IPS DF 6.9 (cell line): ENCODE results near the gene GAB1.
A peak's percentile ranks its signal among the peaks of the same experiment; 100 is the strongest.

Experiments used
- DNase-seq: peaks from one replicate; pipeline ENCODE4 v3.0.0-alpha.2; 2013; ENCODE audit warnings: low read depth, low spot score
- H3K27ac ChIP-seq: one replicate; pipeline ENCODE4 v1.5.1; 2013; ENCODE audit warnings: low read length, control low read depth
- H3K27me3 ChIP-seq: 2 replicates; pipeline ENCODE4 v1.6.1; 2013; ENCODE audit warnings: mild to moderate bottlenecking, low read length; ENCODE audit not compliant: control insufficient read depth, insufficient read depth
- H3K36me3 ChIP-seq: 2 replicates; pipeline ENCODE4 v1.6.1; 2013; ENCODE audit warnings: low read length; ENCODE audit not compliant: control insufficient read depth, insufficient read depth
- H3K4me1 ChIP-seq: 2 replicates; pipeline ENCODE4 v1.6.1; 2013; ENCODE audit warnings: low read length; ENCODE audit not compliant: control insufficient read depth, insufficient read depth
- H3K4me3 ChIP-seq: 2 replicates; pipeline ENCODE4 v1.5.1; 2013; ENCODE audit warnings: mild to moderate bottlenecking, low read length
- H3K9me3 ChIP-seq: 2 replicates; pipeline ENCODE4 v1.6.1; 2013; ENCODE audit warnings: low read length, inconsistent platforms; ENCODE audit not compliant: control insufficient read depth, insufficient read depth
- WGBS: extraction: QIAGEN DNeasy Blood & Tissue Kit; methylation state at CpG from one replicate; pipeline ENCODE4 v1.1.7; 2013; ENCODE audit warnings: mixed read lengths, missing lambda C conversion rate; ENCODE audit not compliant: insufficient read length, insufficient coverage; 5-methylcytosine and 5-hydroxymethylcytosine counted together

The GAB1 gene

GRCh38 chr4:143302536-143302935 lies 34.1 kb upstream of the GAB1 start:
- H3K36me3 ChIP-seq: no peaks in the 10 kb centered on the region
- no peak for DNase-seq
- H3K4me3 ChIP-seq: no peak overlapping the region
- H3K4me1 ChIP-seq: no peaks in the 10 kb centered on the region; the same call in 1 of the 2 replicates
- no peak overlapping the region for H3K27ac ChIP-seq
- H3K9me3 ChIP-seq: no peaks in the 10 kb centered on the region
- no CpG with 5 or more reads among the region's 1 CpG for WGBS
- H3K27me3 ChIP-seq: no peaks in the 10 kb centered on the region

GRCh38 chr4:143306788-143307187 lies 29.9 kb upstream of the GAB1 start:
- DNase-seq: no peak
- Histone ChIP-seq H3K4me3 (no peak overlapping the region), H3K27ac (no peak overlapping the region), H3K27me3 (no peaks in the 10 kb centered on the region), H3K36me3 (no peaks in the 10 kb centered on the region), H3K9me3 (no peaks in the 10 kb centered on the region), H3K4me1 (no peaks in the 10 kb centered on the region; the same call in 1 of the 2 replicates)
- WGBS: no CpG with 5 or more reads among the region's 3 CpGs

- H3K4me1 ChIP-seq: no peaks in the 10 kb centered on the region; the same call in 1 of the 2 replicates
- H3K27ac ChIP-seq: no peak overlapping the region
- no peak for DNase-seq
- no peak overlapping the region for H3K4me3 ChIP-seq
- no peaks in the 10 kb centered on the region for H3K9me3 ChIP-seq
- no CpG with 5 or more reads among the region's 1 CpG for WGBS
- H3K36me3 ChIP-seq: no peaks in the 10 kb centered on the region
- H3K27me3 ChIP-seq: no peaks in the 10 kb centered on the region
These were observed 29.1 kb upstream of the GAB1 start for GRCh38 chr4:143307531-143307930.

GRCh38 chr4:143308377-143308776 lies 28.3 kb upstream of the GAB1 start:
- Histone ChIP-seq H3K27ac (no peak overlapping the region), H3K9me3 (no peaks in the 10 kb centered on the region), H3K4me3 (no peak overlapping the region), H3K36me3 (no peaks in the 10 kb centered on the region), H3K4me1 (no peaks in the 10 kb centered on the region), H3K27me3 (no peaks in the 10 kb centered on the region)
- DNase-seq: no peak

- WGBS: no CpG with 5 or more reads among the region's 3 CpGs
- Histone ChIP-seq H3K4me3 (no peak overlapping the region), H3K27me3 (no peaks in the 10 kb centered on the region), H3K9me3 (no peaks in the 10 kb centered on the region), H3K27ac (no peak overlapping the region), H3K36me3 (no peaks in the 10 kb centered on the region), H3K4me1 (no peaks in the 10 kb centered on the region)
- DNase-seq: no peak
These were observed 24.8 kb upstream of the GAB1 start for GRCh38 chr4:143311924-143312323.

GRCh38 chr4:143313521-143313920 lies 23.2 kb upstream of the GAB1 start:
- no CpG with 5 or more reads among the region's 1 CpG for WGBS
- no peak overlapping the region for H3K4me3 ChIP-seq
- DNase-seq: no peak

GRCh38 chr4:143313996-143314395 lies 22.7 kb upstream of the GAB1 start:
- Histone ChIP-seq H3K4me3 (no peak overlapping the region), H3K4me1 (no peaks in the 10 kb centered on the region), H3K27ac (no peak overlapping the region), H3K27me3 (no peaks in the 10 kb centered on the region), H3K36me3 (no peaks in the 10 kb centered on the region), H3K9me3 (no peaks in the 10 kb centered on the region)
- no peak for DNase-seq

More at GRCh38 chr4:143313521-143313920, 23.2 kb upstream of the GAB1 start:
- Histone ChIP-seq H3K27me3 (no peaks in the 10 kb centered on the region), H3K9me3 (no peaks in the 10 kb centered on the region), H3K27ac (no peak overlapping the region), H3K36me3 (no peaks in the 10 kb centered on the region), H3K4me1 (no peaks in the 10 kb centered on the region)

- Histone ChIP-seq H3K4me1 (no peaks in the 10 kb centered on the region), H3K27ac (no peak overlapping the region), H3K4me3 (no peak overlapping the region), H3K27me3 (no peaks in the 10 kb centered on the region), H3K36me3 (no peaks in the 10 kb centered on the region), H3K9me3 (no peaks in the 10 kb centered on the region)
- WGBS: no CpG with 5 or more reads among the region's 1 CpG
- no peak for DNase-seq
These were observed 16.6 kb upstream of the GAB1 start for GRCh38 chr4:143320113-143320512.

- no peak for DNase-seq
- H3K27me3 ChIP-seq: no peaks in the 10 kb centered on the region
- H3K4me3 ChIP-seq: no peak overlapping the region
- no peaks in the 10 kb centered on the region for H3K9me3 ChIP-seq
- H3K4me1 ChIP-seq: no peaks in the 10 kb centered on the region
- H3K27ac ChIP-seq: no peak overlapping the region
- no peaks in the 10 kb centered on the region for H3K36me3 ChIP-seq
- no CpG with 5 or more reads among the region's 4 CpGs for WGBS
These were observed 9.9 kb upstream of the GAB1 start for GRCh38 chr4:143326735-143327134.

GRCh38 chr4:143329985-143330384 lies 6.7 kb upstream of the GAB1 start:
- no peak overlapping the region for H3K4me3 ChIP-seq
- DNase-seq: no peak
- no peak overlapping the region for H3K27ac ChIP-seq
- no peaks in the 10 kb centered on the region for H3K36me3 ChIP-seq
- H3K27me3 ChIP-seq: no peaks in the 10 kb centered on the region
- WGBS: no CpG with 5 or more reads among the region's 6 CpGs
- H3K9me3 ChIP-seq: no peaks in the 10 kb centered on the region
- H3K4me1 ChIP-seq: no peaks in the 10 kb centered on the region

GRCh38 chr4:143335979-143336780 lies 496 bp upstream of the GAB1 start:
- H3K36me3 ChIP-seq: no peaks in the 10 kb centered on the region
- WGBS: no CpG with 5 or more reads among the region's 85 CpGs
- no peaks in the 10 kb centered on the region for H3K9me3 ChIP-seq
- no peaks in the 10 kb centered on the region for H3K4me1 ChIP-seq
- H3K4me3 ChIP-seq: peak overlapping the region; percentile 96
- DNase-seq: peak; percentile 54
- no peaks in the 10 kb centered on the region for H3K27me3 ChIP-seq
- no peak overlapping the region for H3K27ac ChIP-seq
